GM23338 (cell line): ENCODE measurements around the gene TMTC2.

Source experiments
- CREB1 ChIP-seq: fragments of 250-450 bp; sonication (Bioruptor Pico); IDR thresholded peaks from 2 replicates; pipeline ENCODE4 v1.5.0; 2020; ENCODE audit warnings: low read depth, mild to moderate bottlenecking, moderate library complexity
- EZH2 ChIP-seq: fragments of 200-600 bp; sonication (generic); IDR thresholded peaks from one replicate; pipeline ENCODE4 v1.8.0; 2017; ENCODE audit warnings: antibody characterized with exemption, mild to moderate bottlenecking, low read depth; ENCODE audit not compliant: unreplicated experiment
- EZH2phosphoT487 ChIP-seq: fragments of 200-600 bp; sonication (generic); IDR thresholded peaks from one replicate; pipeline ENCODE4 v1.8.1; 2018; ENCODE audit warnings: antibody characterized with exemption; ENCODE audit not compliant: unreplicated experiment
- NANOG ChIP-seq: IDR thresholded peaks from 2 replicates; pipeline ENCODE4 v1.6.1; 2016; ENCODE audit warnings: antibody characterized with exemption, borderline replicate concordance
- POLR2AphosphoS5 ChIP-seq: IDR thresholded peaks from 2 replicates; pipeline ENCODE4 v1.6.1; 2016; ENCODE audit warnings: antibody characterized with exemption, low read depth
- STAT1 ChIP-seq: IDR thresholded peaks from one replicate; pipeline ENCODE4 v1.6.1; 2016; ENCODE audit warnings: antibody characterized with exemption; ENCODE audit not compliant: unreplicated experiment
- ZNF114 ChIP-seq: fragments of 250-450 bp; sonication (Bioruptor Pico); IDR thresholded peaks from 2 replicates; pipeline ENCODE4 v1.5.0; 2020; ENCODE audit warnings: mild to moderate bottlenecking, moderate library complexity
- TF ChIP-seq, protein P1 (sequence below), 2 experiments: fragments of 200-600 bp in 1 of 2; sonication (generic) in 1 of 2; conservative IDR thresholded peaks; 2 replicates each; pipeline versions ENCODE4 v1.5.1 to v1.6.1; 2016 to 2017; ENCODE audit warnings: antibody characterized with exemption in 2 of 2, low read depth in 2 of 2, mild to moderate bottlenecking in 2 of 2, moderate library complexity in 1 of 2
- TF ChIP-seq, protein P2 (sequence below): fragments of 250-450 bp; sonication (Bioruptor Pico); IDR thresholded peaks from 2 replicates; pipeline ENCODE4 v1.5.0; 2020; ENCODE audit warnings: mild to moderate bottlenecking, moderate library complexity
- TF ChIP-seq, protein P3 (sequence below): IDR thresholded peaks from one replicate; pipeline ENCODE4 v1.6.1; 2018; ENCODE audit warnings: antibody characterized with exemption; ENCODE audit not compliant: unreplicated experiment
- TF ChIP-seq, protein P4 (sequence below): IDR thresholded peaks from 2 replicates; pipeline ENCODE4 v1.6.1; 2016; ENCODE audit warnings: antibody characterized with exemption

DNA sequence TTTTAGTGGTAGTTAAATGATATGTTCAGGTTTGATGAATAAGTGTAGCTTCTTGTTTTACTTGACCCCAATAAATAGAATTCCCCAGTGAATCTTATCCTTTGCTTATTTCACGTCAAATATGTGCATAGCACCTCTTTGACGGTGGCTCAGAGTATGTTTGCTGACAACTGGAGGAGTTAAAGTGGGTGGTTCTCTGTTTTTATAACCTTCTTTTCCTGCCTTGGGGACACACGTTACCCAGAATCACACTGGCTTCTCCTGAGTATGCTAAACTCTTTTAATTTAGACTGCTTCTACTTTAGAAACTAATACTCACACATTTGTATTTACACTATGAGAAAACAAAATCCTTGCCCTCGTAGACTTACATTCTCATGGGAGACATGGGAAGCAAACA, 62.3 kb downstream of the TMTC2 start:
- TF ChIP-seq EZH2phosphoT487: no peak
- TF ChIP-seq, protein P1, sequence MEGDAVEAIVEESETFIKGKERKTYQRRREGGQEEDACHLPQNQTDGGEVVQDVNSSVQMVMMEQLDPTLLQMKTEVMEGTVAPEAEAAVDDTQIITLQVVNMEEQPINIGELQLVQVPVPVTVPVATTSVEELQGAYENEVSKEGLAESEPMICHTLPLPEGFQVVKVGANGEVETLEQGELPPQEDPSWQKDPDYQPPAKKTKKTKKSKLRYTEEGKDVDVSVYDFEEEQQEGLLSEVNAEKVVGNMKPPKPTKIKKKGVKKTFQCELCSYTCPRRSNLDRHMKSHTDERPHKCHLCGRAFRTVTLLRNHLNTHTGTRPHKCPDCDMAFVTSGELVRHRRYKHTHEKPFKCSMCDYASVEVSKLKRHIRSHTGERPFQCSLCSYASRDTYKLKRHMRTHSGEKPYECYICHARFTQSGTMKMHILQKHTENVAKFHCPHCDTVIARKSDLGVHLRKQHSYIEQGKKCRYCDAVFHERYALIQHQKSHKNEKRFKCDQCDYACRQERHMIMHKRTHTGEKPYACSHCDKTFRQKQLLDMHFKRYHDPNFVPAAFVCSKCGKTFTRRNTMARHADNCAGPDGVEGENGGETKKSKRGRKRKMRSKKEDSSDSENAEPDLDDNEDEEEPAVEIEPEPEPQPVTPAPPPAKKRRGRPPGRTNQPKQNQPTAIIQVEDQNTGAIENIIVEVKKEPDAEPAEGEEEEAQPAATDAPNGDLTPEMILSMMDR (conservative IDR thresholded peaks at IDR 0.05; ENCODE audit: low read depth in 2 of 2): no peak
- no peak for TF ChIP-seq NANOG
- TF ChIP-seq EZH2: no peak
- TF ChIP-seq POLR2AphosphoS5: no peak
- TF ChIP-seq, protein P2, sequence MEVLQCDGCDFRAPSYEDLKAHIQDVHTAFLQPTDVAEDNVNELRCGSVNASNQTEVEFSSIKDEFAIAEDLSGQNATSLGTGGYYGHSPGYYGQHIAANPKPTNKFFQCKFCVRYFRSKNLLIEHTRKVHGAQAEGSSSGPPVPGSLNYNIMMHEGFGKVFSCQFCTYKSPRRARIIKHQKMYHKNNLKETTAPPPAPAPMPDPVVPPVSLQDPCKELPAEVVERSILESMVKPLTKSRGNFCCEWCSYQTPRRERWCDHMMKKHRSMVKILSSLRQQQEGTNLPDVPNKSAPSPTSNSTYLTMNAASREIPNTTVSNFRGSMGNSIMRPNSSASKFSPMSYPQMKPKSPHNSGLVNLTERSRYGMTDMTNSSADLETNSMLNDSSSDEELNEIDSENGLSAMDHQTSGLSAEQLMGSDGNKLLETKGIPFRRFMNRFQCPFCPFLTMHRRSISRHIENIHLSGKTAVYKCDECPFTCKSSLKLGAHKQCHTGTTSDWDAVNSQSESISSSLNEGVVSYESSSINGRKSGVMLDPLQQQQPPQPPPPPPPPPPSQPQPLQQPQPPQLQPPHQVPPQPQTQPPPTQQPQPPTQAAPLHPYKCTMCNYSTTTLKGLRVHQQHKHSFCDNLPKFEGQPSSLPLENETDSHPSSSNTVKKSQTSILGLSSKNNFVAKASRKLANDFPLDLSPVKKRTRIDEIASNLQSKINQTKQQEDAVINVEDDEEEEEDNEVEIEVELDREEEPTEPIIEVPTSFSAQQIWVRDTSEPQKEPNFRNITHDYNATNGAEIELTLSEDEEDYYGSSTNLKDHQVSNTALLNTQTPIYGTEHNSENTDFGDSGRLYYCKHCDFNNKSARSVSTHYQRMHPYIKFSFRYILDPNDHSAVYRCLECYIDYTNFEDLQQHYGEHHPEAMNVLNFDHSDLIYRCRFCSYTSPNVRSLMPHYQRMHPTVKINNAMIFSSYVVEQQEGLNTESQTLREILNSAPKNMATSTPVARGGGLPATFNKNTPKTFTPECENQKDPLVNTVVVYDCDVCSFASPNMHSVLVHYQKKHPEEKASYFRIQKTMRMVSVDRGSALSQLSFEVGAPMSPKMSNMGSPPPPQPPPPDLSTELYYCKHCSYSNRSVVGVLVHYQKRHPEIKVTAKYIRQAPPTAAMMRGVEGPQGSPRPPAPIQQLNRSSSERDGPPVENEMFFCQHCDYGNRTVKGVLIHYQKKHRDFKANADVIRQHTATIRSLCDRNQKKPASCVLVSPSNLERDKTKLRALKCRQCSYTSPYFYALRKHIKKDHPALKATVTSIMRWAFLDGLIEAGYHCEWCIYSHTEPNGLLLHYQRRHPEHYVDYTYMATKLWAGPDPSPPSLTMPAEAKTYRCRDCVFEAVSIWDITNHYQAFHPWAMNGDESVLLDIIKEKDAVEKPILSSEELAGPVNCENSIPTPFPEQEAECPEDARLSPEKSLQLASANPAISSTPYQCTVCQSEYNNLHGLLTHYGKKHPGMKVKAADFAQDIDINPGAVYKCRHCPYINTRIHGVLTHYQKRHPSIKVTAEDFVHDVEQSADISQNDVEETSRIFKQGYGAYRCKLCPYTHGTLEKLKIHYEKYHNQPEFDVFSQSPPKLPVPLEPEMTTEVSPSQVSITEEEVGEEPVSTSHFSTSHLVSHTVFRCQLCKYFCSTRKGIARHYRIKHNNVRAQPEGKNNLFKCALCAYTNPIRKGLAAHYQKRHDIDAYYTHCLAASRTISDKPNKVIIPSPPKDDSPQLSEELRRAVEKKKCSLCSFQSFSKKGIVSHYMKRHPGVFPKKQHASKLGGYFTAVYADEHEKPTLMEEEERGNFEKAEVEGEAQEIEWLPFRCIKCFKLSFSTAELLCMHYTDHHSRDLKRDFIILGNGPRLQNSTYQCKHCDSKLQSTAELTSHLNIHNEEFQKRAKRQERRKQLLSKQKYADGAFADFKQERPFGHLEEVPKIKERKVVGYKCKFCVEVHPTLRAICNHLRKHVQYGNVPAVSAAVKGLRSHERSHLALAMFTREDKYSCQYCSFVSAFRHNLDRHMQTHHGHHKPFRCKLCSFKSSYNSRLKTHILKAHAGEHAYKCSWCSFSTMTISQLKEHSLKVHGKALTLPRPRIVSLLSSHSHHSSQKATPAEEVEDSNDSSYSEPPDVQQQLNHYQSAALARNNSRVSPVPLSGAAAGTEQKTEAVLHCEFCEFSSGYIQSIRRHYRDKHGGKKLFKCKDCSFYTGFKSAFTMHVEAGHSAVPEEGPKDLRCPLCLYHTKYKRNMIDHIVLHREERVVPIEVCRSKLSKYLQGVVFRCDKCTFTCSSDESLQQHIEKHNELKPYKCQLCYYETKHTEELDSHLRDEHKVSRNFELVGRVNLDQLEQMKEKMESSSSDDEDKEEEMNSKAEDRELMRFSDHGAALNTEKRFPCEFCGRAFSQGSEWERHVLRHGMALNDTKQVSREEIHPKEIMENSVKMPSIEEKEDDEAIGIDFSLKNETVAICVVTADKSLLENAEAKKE: no peak
- no peak for TF ChIP-seq CREB1
- TF ChIP-seq, protein P3, sequence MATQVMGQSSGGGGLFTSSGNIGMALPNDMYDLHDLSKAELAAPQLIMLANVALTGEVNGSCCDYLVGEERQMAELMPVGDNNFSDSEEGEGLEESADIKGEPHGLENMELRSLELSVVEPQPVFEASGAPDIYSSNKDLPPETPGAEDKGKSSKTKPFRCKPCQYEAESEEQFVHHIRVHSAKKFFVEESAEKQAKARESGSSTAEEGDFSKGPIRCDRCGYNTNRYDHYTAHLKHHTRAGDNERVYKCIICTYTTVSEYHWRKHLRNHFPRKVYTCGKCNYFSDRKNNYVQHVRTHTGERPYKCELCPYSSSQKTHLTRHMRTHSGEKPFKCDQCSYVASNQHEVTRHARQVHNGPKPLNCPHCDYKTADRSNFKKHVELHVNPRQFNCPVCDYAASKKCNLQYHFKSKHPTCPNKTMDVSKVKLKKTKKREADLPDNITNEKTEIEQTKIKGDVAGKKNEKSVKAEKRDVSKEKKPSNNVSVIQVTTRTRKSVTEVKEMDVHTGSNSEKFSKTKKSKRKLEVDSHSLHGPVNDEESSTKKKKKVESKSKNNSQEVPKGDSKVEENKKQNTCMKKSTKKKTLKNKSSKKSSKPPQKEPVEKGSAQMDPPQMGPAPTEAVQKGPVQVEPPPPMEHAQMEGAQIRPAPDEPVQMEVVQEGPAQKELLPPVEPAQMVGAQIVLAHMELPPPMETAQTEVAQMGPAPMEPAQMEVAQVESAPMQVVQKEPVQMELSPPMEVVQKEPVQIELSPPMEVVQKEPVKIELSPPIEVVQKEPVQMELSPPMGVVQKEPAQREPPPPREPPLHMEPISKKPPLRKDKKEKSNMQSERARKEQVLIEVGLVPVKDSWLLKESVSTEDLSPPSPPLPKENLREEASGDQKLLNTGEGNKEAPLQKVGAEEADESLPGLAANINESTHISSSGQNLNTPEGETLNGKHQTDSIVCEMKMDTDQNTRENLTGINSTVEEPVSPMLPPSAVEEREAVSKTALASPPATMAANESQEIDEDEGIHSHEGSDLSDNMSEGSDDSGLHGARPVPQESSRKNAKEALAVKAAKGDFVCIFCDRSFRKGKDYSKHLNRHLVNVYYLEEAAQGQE: no peak
- TF ChIP-seq, protein P4, sequence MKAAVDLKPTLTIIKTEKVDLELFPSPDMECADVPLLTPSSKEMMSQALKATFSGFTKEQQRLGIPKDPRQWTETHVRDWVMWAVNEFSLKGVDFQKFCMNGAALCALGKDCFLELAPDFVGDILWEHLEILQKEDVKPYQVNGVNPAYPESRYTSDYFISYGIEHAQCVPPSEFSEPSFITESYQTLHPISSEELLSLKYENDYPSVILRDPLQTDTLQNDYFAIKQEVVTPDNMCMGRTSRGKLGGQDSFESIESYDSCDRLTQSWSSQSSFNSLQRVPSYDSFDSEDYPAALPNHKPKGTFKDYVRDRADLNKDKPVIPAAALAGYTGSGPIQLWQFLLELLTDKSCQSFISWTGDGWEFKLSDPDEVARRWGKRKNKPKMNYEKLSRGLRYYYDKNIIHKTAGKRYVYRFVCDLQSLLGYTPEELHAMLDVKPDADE: no peak
- TF ChIP-seq STAT1: no peak
- TF ChIP-seq ZNF114 (CRISPR knock-in tag): no peak
